Measurements from ENCODE around the gene JCAD. TPM values are rescaled to one million over a fixed set of nuclear protein-coding genes. Genes with fewer than 3 reads are reported as not detected.

Gene JCAD
- total RNA-seq, 2 donors from 2014 or later, result 94.8 to 113 TPM

GRCh38 chr10:30048768-30049517, 10.4 kb downstream of the JCAD start:
- intact Hi-C loops (cut with DNase I), result loop anchor here in 1 of 2 donors (10.0 kb wide), 1 partner anchor 66 kb away; no protein-coding TSS in a partner anchor
- DNase-seq (ENCODE audit: low spot score), result no peak

GRCh38 chr10:30047924-30048531, 11.4 kb downstream of the JCAD start:
- intact Hi-C loops (cut with DNase I), result loop anchor here in 1 of 2 donors (10.0 kb wide), 1 partner anchor 67 kb away; no protein-coding TSS in a partner anchor
- no peak for DNase-seq (ENCODE audit: low spot score)

- intact Hi-C loops (cut with DNase I), result loop anchor here in 1 of 2 donors (10.0 kb wide), 1 partner anchor 67 kb away; no protein-coding TSS in a partner anchor
- no peak for DNase-seq (ENCODE audit: low spot score)
Observed at GRCh38 chr10:30047430-30047829, 12.0 kb downstream of the JCAD start.

- no peak for DNase-seq (ENCODE audit: low spot score)
- intact Hi-C loops (cut with DNase I), result loop anchor here in 1 of 2 donors (10.0 kb wide), 1 partner anchor 68 kb away; no protein-coding TSS in a partner anchor
Observed at GRCh38 chr10:30046476-30046875, 12.9 kb downstream of the JCAD start.

- intact Hi-C loops (cut with DNase I), result loop anchor here in 1 of 2 donors (10.0 kb wide), 1 partner anchor 69 kb away; no protein-coding TSS in a partner anchor
- no peak for DNase-seq (ENCODE audit: low spot score)
Observed at GRCh38 chr10:30045961-30046360, 13.4 kb downstream of the JCAD start.

GRCh38 chr10:30043476-30044270, 15.7 kb downstream of the JCAD start:
- intact Hi-C loops (cut with DNase I), result loop anchor here in 1 of 2 donors (10.0 kb wide), 1 partner anchor 71 kb away; no protein-coding TSS in a partner anchor
- DNase-seq (ENCODE audit: low spot score), result no peak

GRCh38 chr10:30042820-30043219, 16.6 kb downstream of the JCAD start:
- intact Hi-C loops (cut with DNase I), result loop anchor here in 1 of 2 donors (10.0 kb wide), 1 partner anchor 72 kb away; no protein-coding TSS in a partner anchor
- DNase-seq (ENCODE audit: low spot score), result no peak

- intact Hi-C loops (cut with DNase I), result loop anchor here in 1 of 2 donors (10.0 kb wide), 1 partner anchor 73 kb away; no protein-coding TSS in a partner anchor
- no peak for DNase-seq (ENCODE audit: low spot score)
Observed at GRCh38 chr10:30041196-30042105, 17.9 kb downstream of the JCAD start.

GRCh38 chr10:30040597-30040996, 18.8 kb downstream of the JCAD start:
- intact Hi-C loops (cut with DNase I), result loop anchor here in 1 of 2 donors (10.0 kb wide), 1 partner anchor 74 kb away; no protein-coding TSS in a partner anchor
- DNase-seq (ENCODE audit: low spot score), result no peak

GRCh38 chr10:30039988-30040387, 19.4 kb downstream of the JCAD start:
- intact Hi-C loops (cut with DNase I), result loop anchor here in 1 of 2 donors (10.0 kb wide), 1 partner anchor 75 kb away; no protein-coding TSS in a partner anchor
- DNase-seq (ENCODE audit: low spot score), result no peak

GRCh38 chr10:30039567-30039966, 19.8 kb downstream of the JCAD start:
- no peak for DNase-seq (ENCODE audit: low spot score)
- intact Hi-C loops (cut with DNase I), result no loop called here

GRCh38 chr10:30038781-30039536, 20.4 kb downstream of the JCAD start:
- DNase-seq (ENCODE audit: low spot score), result no peak
- intact Hi-C loops (cut with DNase I), result no loop called here

GRCh38 chr10:30037620-30038336, 21.6 kb downstream of the JCAD start:
- DNase-seq (ENCODE audit: low spot score), result no peak
- intact Hi-C loops (cut with DNase I), result no loop called here

GRCh38 chr10:30036811-30037210, 22.6 kb downstream of the JCAD start:
- intact Hi-C loops (cut with DNase I), result no loop called here
- no peak for DNase-seq (ENCODE audit: low spot score)

GRCh38 chr10:30036341-30036740, 23.0 kb downstream of the JCAD start:
- intact Hi-C loops (cut with DNase I), result no loop called here
- no peak for DNase-seq (ENCODE audit: low spot score)

GRCh38 chr10:30034433-30035137, 24.8 kb downstream of the JCAD start:
- DNase-seq (ENCODE audit: low spot score), result no peak
- intact Hi-C loops (cut with DNase I), result no loop called here

All from posterior vena cava (tissue), 2 donors.